HG03060 (cell line): ENCODE data around the gene KRT32.
"Not testable (repeated sequence)": the region's sequence is repeated elsewhere in the genome, so short reads cannot be mapped to it uniquely, and the experiment has no call there.

Experiments used
- ATAC-seq: cut with Tn5 transposase; IDR thresholded peaks from one replicate; pipeline ENCODE4 v1.9.1; 2021; ENCODE audit warnings: low read depth, moderate number of reproducible peaks; ENCODE audit not compliant: unreplicated experiment

KRT32 gene

GRCh38 chr17:41434005-41434404 lies 33.2 kb downstream of the KRT32 start:
- no peak for ATAC-seq

- ATAC-seq, result no peak
Observed at GRCh38 chr17:41433586-41433985, 33.6 kb downstream of the KRT32 start.

- ATAC-seq, result not testable (repeated sequence)
Observed at GRCh38 chr17:41430376-41430775, 36.8 kb downstream of the KRT32 start.

- no peak for ATAC-seq
Observed at GRCh38 chr17:41429667-41430066, 37.5 kb downstream of the KRT32 start.

- no peak for ATAC-seq
Observed at GRCh38 chr17:41428591-41429291, 38.4 kb downstream of the KRT32 start.

GRCh38 chr17:41424111-41424635 lies 43.0 kb downstream of the KRT32 start, which contains the start of gene KRT37:
Gene KRT37 (minus strand): TSS chr17:41424585. CDS start chr17:41424523, 62 bp downstream.
- no peak for ATAC-seq

- not testable (repeated sequence) for ATAC-seq
Observed at GRCh38 chr17:41422586-41422985, 44.6 kb downstream of the KRT32 start.

GRCh38 chr17:41421617-41422016 lies 45.6 kb downstream of the KRT32 start:
- ATAC-seq, result no peak

- no peak for ATAC-seq
Observed at GRCh38 chr17:41421116-41421515, 46.1 kb downstream of the KRT32 start.

- ATAC-seq, result no peak
Observed at GRCh38 chr17:41420134-41420533, 47.1 kb downstream of the KRT32 start.

- ATAC-seq, result no peak
Observed at GRCh38 chr17:41419716-41420115, 47.5 kb downstream of the KRT32 start.

- no peak for ATAC-seq
Observed at GRCh38 chr17:41418116-41418860, 48.9 kb downstream of the KRT32 start.

GRCh38 chr17:41417576-41418015 lies 49.6 kb downstream of the KRT32 start:
- ATAC-seq, result no peak

- ATAC-seq, result no peak
Observed at GRCh38 chr17:41417127-41417526, 50.1 kb downstream of the KRT32 start.

GRCh38 chr17:41416479-41416878 lies 50.7 kb downstream of the KRT32 start:
- ATAC-seq, result no peak

GRCh38 chr17:41415833-41416335 lies 51.3 kb downstream of the KRT32 start:
- ATAC-seq, result no peak

- ATAC-seq, result no peak
Observed at GRCh38 chr17:41415411-41415810, 51.8 kb downstream of the KRT32 start.

- no peak for ATAC-seq
Observed at GRCh38 chr17:41413982-41414381, 53.2 kb downstream of the KRT32 start.

- no peak for ATAC-seq
Observed at GRCh38 chr17:41413353-41413957, 53.7 kb downstream of the KRT32 start.

GRCh38 chr17:41411072-41411840 lies 55.9 kb downstream of the KRT32 start:
- ATAC-seq, result no peak
